ENCODE results near the gene PLET1. TPM values are rescaled to one million over a fixed set of nuclear protein-coding genes. Genes with fewer than 3 reads are reported as not detected.
"Not testable (repeated sequence)": the region's sequence is repeated elsewhere in the genome, so short reads cannot be mapped to it uniquely, and the experiment has no call there.

PLET1 gene
- total RNA-seq, 3 donors from 2014 or later, result not detected

DNA sequence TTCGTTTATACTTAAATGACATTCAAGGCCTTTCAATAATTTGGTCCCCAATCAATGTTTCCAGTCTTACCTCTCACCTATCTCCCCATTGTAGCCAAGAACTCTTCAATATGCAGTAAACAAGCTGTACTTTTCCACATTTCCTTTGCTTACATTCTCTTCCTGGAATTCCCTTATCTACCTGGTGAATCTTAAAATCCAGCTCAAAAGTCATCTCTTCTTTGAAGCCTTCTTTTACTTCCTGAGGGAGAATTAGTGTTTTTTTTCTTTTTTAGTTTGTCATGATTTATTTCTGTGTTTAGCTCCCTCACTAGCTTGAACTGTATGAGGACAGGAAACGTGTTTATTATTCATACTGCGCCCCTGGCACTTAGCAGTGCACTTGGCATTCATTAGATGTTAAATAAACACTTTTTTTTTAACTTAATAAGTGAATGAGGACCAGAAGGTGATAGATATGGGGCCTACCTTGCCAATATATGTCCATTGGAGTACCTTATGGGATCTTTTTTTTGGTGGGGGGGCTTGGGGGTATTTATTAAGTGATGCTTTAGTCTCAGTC is 39.3 kb downstream of the PLET1 start:
- peaks cover 1% of the 10 kb centered on the region for H3K4me1 Mint-ChIP-seq (ENCODE audit: low read depth)
- no peaks in the 10 kb centered on the region for H3K9me3 Mint-ChIP-seq
- no peak overlapping the region for H3K4me3 Mint-ChIP-seq
- no peaks in the 10 kb centered on the region for H3K27me3 Mint-ChIP-seq (ENCODE audit: low read depth)
- H3K36me3 Mint-ChIP-seq (ENCODE audit: insufficient read depth), result no peaks in the 10 kb centered on the region
- DNase-seq (no peak), ATAC-seq (no peak)

DNA sequence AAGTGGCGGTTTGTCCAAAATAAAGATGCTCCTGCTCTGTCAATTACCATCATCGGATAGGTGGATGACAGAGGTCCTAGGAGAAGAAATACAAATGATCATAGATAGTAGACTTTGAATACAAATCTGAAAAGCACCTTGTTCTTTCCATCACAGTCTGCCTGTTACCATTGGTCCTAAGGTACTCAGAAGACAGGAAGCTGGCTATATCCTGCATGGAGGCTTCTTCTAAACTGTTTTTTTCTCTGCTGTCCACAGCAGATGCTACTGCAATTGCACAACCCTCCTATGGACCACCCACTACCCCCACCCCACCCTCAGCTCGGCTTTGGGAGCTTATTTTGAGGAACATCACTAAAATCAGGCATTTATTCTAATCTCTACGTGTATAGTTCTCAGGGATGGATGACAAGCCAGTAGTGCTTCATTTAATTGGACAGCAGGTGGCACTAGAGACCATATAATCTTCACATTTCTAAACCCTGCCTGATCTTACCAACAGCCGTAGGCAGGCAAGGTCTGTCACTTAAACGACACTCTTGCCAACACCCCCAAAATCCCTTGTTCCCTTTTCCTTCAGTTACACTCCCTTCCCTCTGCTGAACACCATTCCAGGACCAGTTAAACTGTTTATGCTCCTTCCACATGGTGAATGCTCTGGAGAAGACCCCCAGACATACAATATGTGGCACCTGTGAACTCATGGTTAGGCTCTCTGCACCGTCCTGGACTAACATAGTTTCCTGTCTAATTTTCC is 41.0 kb downstream of the PLET1 start:
- H3K36me3 Mint-ChIP-seq (ENCODE audit: insufficient read depth), result no peaks in the 10 kb centered on the region

DNA sequence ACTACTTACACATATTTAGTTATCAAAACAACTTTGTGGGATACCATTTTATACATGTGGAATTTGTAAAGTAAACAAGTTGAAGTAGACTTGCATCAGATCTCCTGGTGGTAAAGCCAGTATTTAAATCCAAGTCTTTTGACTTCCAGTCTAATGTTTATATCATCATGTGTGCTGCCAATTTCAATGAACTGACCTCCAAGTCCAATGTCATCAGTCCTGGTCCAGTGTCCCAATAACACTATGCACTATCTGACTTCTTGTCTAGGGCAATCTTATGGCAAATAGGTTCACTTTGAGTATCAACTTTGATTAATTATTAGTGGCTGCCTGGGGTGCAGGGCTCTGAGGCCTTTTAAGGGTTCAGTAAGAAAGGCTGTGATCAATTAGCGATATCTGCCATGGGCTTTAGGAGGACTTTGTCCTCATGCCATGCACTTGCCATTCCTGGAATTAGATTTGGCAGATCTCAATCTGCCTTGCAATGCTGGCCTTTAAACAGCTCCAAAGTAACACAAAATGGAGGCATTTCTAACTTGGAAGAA is 44.0 kb downstream of the PLET1 start:
- ATAC-seq, result no peak
- H3K9me3 Mint-ChIP-seq, result no peaks in the 10 kb centered on the region
- DNase-seq, result no peak
- H3K27me3 Mint-ChIP-seq (ENCODE audit: low read depth), result no peaks in the 10 kb centered on the region
- H3K4me1 Mint-ChIP-seq (ENCODE audit: low read depth), result peaks cover 7% of the 10 kb centered on the region
- no peaks in the 10 kb centered on the region for H3K36me3 Mint-ChIP-seq (ENCODE audit: insufficient read depth)
- H3K4me3 Mint-ChIP-seq, result no peak overlapping the region

More for the DNA sequence above, 41.0 kb downstream of the PLET1 start:
- Mint-ChIP-seq H3K4me3 (no peak overlapping the region), H3K9me3 (no peaks in the 10 kb centered on the region), H3K27me3 (ENCODE audit: low read depth) (no peaks in the 10 kb centered on the region), H3K4me1 (ENCODE audit: low read depth) (no peaks in the 10 kb centered on the region)
- DNase-seq (peak; percentile 12), ATAC-seq (peak; percentile 98 to 99)

DNA sequence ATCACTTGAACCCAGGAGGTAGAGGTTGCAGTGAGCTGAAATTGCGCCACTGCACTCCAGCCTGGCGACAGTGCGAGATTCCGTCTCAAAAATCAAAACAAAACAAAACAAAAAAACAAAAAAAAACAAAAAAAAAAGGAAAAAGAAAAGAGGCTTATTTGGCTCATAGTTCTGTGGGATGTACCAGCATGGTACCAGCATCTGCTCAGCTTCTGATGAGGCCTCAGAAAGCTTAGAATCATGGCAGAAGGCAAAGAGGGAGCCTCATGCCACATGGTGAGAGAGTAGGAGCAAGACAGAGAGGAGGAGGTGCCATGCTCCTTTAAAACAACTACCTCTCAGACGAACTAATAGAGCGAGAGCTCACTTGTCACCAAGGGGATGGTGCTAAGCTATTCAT is 45.0 kb downstream of the PLET1 start:
- H3K9me3 Mint-ChIP-seq, result no peaks in the 10 kb centered on the region
- no peak for DNase-seq
- no peak overlapping the region for H3K4me3 Mint-ChIP-seq
- H3K36me3 Mint-ChIP-seq (ENCODE audit: insufficient read depth), result no peaks in the 10 kb centered on the region
- ATAC-seq, result no peak
- peaks cover 13% of the 10 kb centered on the region for H3K4me1 Mint-ChIP-seq (ENCODE audit: low read depth)
- no peaks in the 10 kb centered on the region for H3K27me3 Mint-ChIP-seq (ENCODE audit: low read depth)

GRCh38 chr11:112213753-112214152 is 46.9 kb downstream of the PLET1 start:
- no peaks in the 10 kb centered on the region for H3K9me3 Mint-ChIP-seq
- DNase-seq (no peak), ATAC-seq (no peak)
- no peaks in the 10 kb centered on the region for H3K27me3 Mint-ChIP-seq (ENCODE audit: low read depth)
- peaks cover 13% of the 10 kb centered on the region for H3K4me1 Mint-ChIP-seq (ENCODE audit: low read depth)
- H3K36me3 Mint-ChIP-seq (ENCODE audit: insufficient read depth), result no peaks in the 10 kb centered on the region
- no peak overlapping the region for H3K4me3 Mint-ChIP-seq

- Mint-ChIP-seq H3K9me3 (no peaks in the 10 kb centered on the region), H3K4me3 (no peak overlapping the region), H3K27me3 (ENCODE audit: low read depth) (no peaks in the 10 kb centered on the region), H3K36me3 (ENCODE audit: insufficient read depth) (no peaks in the 10 kb centered on the region), H3K4me1 (ENCODE audit: low read depth) (peaks cover 13% of the 10 kb centered on the region)
- DNase-seq, result no peak
- no peak for ATAC-seq
Measured at GRCh38 chr11:112212710-112213109, 48.0 kb downstream of the PLET1 start.

GRCh38 chr11:112212290-112212689 is 48.4 kb downstream of the PLET1 start:
- H3K4me3 Mint-ChIP-seq, result no peak overlapping the region
- H3K9me3 Mint-ChIP-seq, result no peaks in the 10 kb centered on the region
- peaks cover 13% of the 10 kb centered on the region for H3K4me1 Mint-ChIP-seq (ENCODE audit: low read depth)
- DNase-seq (no peak), ATAC-seq (no peak)
- H3K27me3 Mint-ChIP-seq (ENCODE audit: low read depth), result no peaks in the 10 kb centered on the region
- no peaks in the 10 kb centered on the region for H3K36me3 Mint-ChIP-seq (ENCODE audit: insufficient read depth)

GRCh38 chr11:112211536-112211935 is 49.1 kb downstream of the PLET1 start:
- ATAC-seq (peak; percentile 77 to 87), DNase-seq (no peak)
- H3K4me3 Mint-ChIP-seq, result peak overlapping the region; percentile 9
- no peaks in the 10 kb centered on the region for H3K27me3 Mint-ChIP-seq (ENCODE audit: low read depth)
- H3K4me1 Mint-ChIP-seq (ENCODE audit: low read depth), result peaks cover 13% of the 10 kb centered on the region
- no peaks in the 10 kb centered on the region for H3K36me3 Mint-ChIP-seq (ENCODE audit: insufficient read depth)
- H3K9me3 Mint-ChIP-seq, result no peaks in the 10 kb centered on the region

DNA sequence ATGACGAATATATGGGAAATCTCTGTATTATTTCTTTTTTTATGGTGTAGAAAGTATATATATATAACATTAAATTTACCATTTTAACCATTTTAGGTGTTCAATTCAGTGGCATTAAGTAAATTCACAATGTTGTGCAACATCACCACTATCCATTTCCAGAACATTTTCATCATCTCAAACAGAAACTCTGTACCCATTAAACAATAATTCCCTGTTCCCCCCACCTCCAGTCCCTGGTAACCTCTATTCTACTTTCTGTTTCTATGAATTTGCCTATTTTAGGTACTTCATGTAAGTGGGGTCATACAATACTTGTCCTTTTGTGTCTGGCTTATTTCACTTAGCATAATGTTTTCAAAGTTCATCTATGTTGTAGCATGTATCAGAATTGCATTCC is 49.8 kb downstream of the PLET1 start:
- Mint-ChIP-seq H3K4me3 (no peak overlapping the region), H3K36me3 (ENCODE audit: insufficient read depth) (no peaks in the 10 kb centered on the region), H3K9me3 (no peaks in the 10 kb centered on the region), H3K4me1 (ENCODE audit: low read depth) (peaks cover 13% of the 10 kb centered on the region), H3K27me3 (ENCODE audit: low read depth) (no peaks in the 10 kb centered on the region)
- no peak for ATAC-seq
- DNase-seq, result no peak

DNA sequence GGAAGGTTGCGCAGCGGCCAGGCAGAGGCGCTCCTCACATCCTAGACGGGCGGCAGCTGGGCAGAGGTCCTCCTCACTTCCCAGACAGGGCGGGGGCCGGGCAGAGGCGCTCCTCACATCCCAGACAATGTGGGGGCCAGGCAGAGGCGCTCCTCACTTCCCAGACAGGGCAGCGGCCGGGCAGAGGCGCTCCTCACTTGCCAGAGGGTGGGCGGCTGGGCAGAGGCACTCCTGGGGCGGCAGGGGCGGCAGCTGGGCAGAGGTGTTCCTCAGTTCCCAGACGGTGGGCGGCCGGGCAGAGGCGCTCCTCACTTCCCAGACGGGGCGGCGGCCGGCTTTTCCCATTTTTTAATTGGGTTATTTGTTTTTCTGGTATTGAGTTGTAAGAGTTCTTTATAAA is 54.6 kb downstream of the PLET1 start:
- no peaks in the 10 kb centered on the region for H3K27me3 Mint-ChIP-seq (ENCODE audit: low read depth)
- H3K36me3 Mint-ChIP-seq (ENCODE audit: insufficient read depth), result no peaks in the 10 kb centered on the region
- no peaks in the 10 kb centered on the region for H3K9me3 Mint-ChIP-seq

DNA sequence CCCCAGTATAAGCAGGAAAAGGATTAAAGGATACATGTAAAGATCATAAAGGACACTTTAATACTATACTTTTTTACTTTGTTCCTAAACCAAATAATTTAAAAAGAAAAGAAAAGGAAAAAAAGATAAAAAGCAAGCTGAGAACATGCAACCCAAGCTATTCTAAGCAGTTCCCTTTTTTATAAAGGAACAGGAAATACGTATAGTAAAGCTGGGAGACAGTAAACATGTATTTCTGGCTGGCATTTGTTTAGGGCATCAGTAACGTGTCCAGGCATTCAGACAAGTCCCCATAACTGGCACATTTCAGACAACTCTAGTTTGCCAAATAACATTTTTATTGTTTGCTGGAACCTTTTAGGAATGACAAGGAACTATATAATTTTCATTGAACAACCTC is 60.4 kb downstream of the PLET1 start:
- no peak overlapping the region for H3K4me3 Mint-ChIP-seq
- DNase-seq, result no peak
- no peak for ATAC-seq
- H3K4me1 Mint-ChIP-seq (ENCODE audit: low read depth), result no peaks in the 10 kb centered on the region
- no peaks in the 10 kb centered on the region for H3K27me3 Mint-ChIP-seq (ENCODE audit: low read depth)
- no peaks in the 10 kb centered on the region for H3K36me3 Mint-ChIP-seq (ENCODE audit: insufficient read depth)
- H3K9me3 Mint-ChIP-seq, result no peaks in the 10 kb centered on the region

More for the DNA sequence above, 54.6 kb downstream of the PLET1 start:
- ATAC-seq, result no peak
- DNase-seq, result no peak
- H3K4me3 Mint-ChIP-seq, result no peak overlapping the region
- H3K4me1 Mint-ChIP-seq (ENCODE audit: low read depth), result peaks cover 1% of the 10 kb centered on the region

GRCh38 chr11:112199101-112199500 is 61.6 kb downstream of the PLET1 start:
- not testable (repeated sequence) for H3K36me3 Mint-ChIP-seq (ENCODE audit: insufficient read depth); H3K9me3 Mint-ChIP-seq; H3K4me3 Mint-ChIP-seq; DNase-seq; ATAC-seq; H3K27me3 Mint-ChIP-seq (ENCODE audit: low read depth); H3K4me1 Mint-ChIP-seq (ENCODE audit: low read depth)
